GM08714 (cell line): ENCODE results near the gene NDUFB7.
A peak's percentile ranks its signal among the peaks of the same experiment; 100 is the strongest.

Source experiments
- H3K4me3 ChIP-seq: fragments of 200-500 bp; sonication (Bioruptor generic); 2 replicates; pipeline ENCODE4 v1.5.1; 2014; ENCODE audit warnings: mild to moderate bottlenecking, low read length, inconsistent platforms
- ZNF274 ChIP-seq: IDR thresholded peaks from 2 replicates; pipeline ENCODE4 v1.6.1; 2012; ENCODE audit warnings: mild to moderate bottlenecking, low read depth, low read length

The NDUFB7 gene

GRCh38 chr19:14528419-14529253 is 43.2 kb downstream of the NDUFB7 start:
- TF ChIP-seq ZNF274 = no peak
- H3K4me3 ChIP-seq = peak overlapping the region; percentile 79; the same call in 1 of the 2 replicates

GRCh38 chr19:14526423-14526822 is 45.4 kb downstream of the NDUFB7 start:
- H3K4me3 ChIP-seq = no peak overlapping the region
- no peak for TF ChIP-seq ZNF274

GRCh38 chr19:14525729-14526128 is 46.1 kb downstream of the NDUFB7 start:
- no peak overlapping the region for H3K4me3 ChIP-seq
- TF ChIP-seq ZNF274 = no peak

GRCh38 chr19:14520543-14520942 is 51.3 kb downstream of the NDUFB7 start:
- no peak overlapping the region for H3K4me3 ChIP-seq
- no peak for TF ChIP-seq ZNF274

DNA sequence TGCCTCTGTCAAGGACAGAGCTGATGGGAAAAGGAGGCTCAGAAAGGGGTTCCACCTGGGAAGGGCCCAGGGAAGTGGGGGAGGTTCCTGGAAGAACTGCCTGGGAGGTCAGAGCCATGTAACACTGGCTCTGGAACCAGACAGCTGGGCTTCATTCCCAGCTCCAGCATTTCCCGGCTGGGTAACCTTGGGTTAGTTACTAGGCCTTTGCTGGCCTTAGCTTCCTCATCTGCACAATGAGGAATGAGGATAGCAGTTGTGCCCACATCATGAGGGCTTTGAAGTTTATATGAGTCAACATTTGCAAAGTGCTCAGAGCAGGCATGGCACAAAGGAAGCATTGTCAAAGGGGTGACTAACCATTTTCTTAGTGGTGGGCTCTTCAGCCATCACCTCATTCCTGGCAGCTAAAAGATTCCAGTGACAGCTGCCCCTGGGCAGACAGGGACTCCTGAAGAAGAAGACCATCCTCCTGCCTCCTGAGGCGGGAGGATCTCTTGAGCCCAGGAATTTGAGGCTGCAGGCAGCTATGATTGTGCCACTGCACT is 51.9 kb downstream of the NDUFB7 start:
- no peak overlapping the region for H3K4me3 ChIP-seq
- TF ChIP-seq ZNF274 = no peak

DNA sequence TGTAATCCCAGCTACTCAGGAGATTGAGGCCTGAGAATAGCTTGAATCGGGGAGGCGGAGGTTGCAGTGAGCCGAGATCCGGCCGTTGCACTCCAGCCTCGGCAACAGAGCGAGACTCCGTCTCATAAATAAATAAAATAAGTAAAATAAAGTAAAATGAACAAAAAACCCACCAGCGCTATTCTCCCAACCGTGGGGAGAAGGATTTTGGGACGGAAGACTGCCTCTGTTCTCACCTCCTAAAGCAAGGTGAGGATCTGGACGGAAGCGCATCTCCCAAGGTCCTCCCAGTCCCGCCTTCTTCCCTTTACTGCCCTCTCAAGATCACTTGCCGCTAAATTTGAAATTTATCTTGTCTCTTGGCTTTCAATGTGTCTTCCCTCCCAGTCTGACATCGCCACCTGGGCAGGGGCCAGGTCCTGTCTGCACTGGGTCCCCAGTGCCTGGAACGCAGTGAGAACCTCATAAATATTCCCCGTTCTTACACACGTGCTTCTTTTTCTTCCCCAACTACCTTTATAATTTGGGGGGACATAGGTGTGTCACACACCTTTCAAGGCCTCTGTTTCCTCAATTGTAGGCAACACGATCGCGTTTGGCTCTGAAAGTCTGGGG is 52.5 kb downstream of the NDUFB7 start:
- no peak overlapping the region; the same call in 1 of the 2 replicates for H3K4me3 ChIP-seq
- TF ChIP-seq ZNF274 = no peak

DNA sequence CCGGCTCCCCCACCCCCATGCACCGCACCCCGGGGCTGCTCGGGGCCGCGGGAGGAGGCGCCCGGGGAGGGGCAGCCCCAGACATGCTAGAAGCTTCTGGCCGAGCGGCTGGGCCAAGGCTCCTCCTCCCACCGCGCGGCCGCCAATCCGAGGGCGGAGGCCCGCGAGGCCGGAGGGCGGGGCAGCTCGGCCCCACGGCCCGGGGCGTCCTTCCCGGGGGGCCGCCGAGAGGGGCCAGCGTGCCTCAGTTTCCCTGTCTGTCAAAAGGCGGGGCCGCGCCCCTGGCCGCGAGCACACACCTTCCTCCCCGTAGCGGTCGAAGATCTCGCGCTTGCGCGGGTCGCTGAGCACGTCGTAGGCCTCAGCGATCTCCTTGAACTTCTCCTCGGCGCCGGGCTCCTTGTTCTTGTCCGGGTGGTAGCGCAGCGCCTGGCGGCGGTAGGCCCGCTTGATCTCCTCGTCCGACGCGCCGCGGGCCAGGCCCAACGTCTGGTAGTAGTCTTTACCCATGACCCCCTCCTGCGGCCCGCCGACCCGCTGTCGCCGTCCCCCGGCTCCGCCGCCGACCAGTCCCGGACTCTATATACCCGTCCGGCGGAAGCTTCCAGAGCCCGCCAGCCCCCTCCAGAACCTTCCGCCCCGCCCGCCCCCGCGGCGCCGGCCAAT is 53.9 kb downstream of the NDUFB7 start, which contains the start of gene DNAJB1:
DNAJB1 (minus strand) TSS at position 558 of the 666 bp plus-strand sequence; CDS start at position 510, 48 bp downstream.
- no peak for TF ChIP-seq ZNF274
- H3K4me3 ChIP-seq = peak within 1 kb of the TSS; percentile 96

GRCh38 chr19:14517446-14517839 is 54.4 kb downstream of the NDUFB7 start:
- TF ChIP-seq ZNF274 = no peak
- peak overlapping the region; percentile 96 for H3K4me3 ChIP-seq

- no peak for TF ChIP-seq ZNF274
- peak overlapping the region; percentile 96 for H3K4me3 ChIP-seq
Measured at GRCh38 chr19:14516746-14517438, 55.0 kb downstream of the NDUFB7 start.
